Vagina (tissue), 2 donors: ENCODE results near the gene CSMD2. TPM values are rescaled to one million over a fixed set of nuclear protein-coding genes. Genes with fewer than 3 reads are reported as not detected.

Experiments
- DNase-seq, 2 donors: peaks; one replicate each; pipeline ENCODE4 v3.0.0-alpha.2; 2017; ENCODE audit errors: extremely low spot score in 2 of 2
- H3K27ac ChIP-seq: fragments of 200-600 bp; sonication (generic); one replicate; pipeline ENCODE4 v1.5.1; 2019
- H3K27me3 ChIP-seq: fragments of 200-600 bp; sonication (generic); one replicate; pipeline ENCODE4 v1.5.1; 2019
- H3K36me3 ChIP-seq, 2 donors: fragments of 200-600 bp; sonication (generic); one replicate each; pipeline ENCODE4 v1.5.1; 2017 to 2019
- H3K4me1 ChIP-seq: fragments of 200-600 bp; sonication (generic); one replicate; pipeline ENCODE4 v1.5.1; 2019
- H3K4me3 ChIP-seq, 2 donors: fragments of 200-600 bp; sonication (generic); 1 replicate in 1 of 2; 2 replicates in 1 of 2; pipeline ENCODE4 v1.5.1; 2016 to 2019
- H3K9me3 ChIP-seq: fragments of 200-600 bp; sonication (generic); one replicate; pipeline ENCODE4 v1.5.1; 2019
- POLR2A ChIP-seq, 2 donors: fragments of 450-650 bp; IDR thresholded peaks; one replicate each; pipeline ENCODE4 v1.6.1; 2017; ENCODE audit warnings: antibody characterized with exemption in 2 of 2, mild to moderate bottlenecking in 2 of 2, moderate library complexity in 2 of 2
- POLR2AphosphoS5 ChIP-seq, 2 donors: sonication (generic); formaldehyde crosslinking; IDR thresholded peaks; one replicate each; pipeline ENCODE4 v1.9.0; 2017; ENCODE audit warnings: antibody characterized with exemption in 2 of 2, mild to moderate bottlenecking in 2 of 2, low read depth in 1 of 2; ENCODE audit not compliant: insufficient read depth in 1 of 2
- intact Hi-C: fragments of 100-400 bp; cut with DNase I; formaldehyde crosslinking; loops from one replicate; pipeline ENCODE4 v1.15.1; 2023
- total RNA-seq: library from RNA; depleted of rRNA; stranded (reverse); fragments of >200 nt; gene quantifications from one replicate; pipeline ENCODE4 v1.2.3, GENCODE V29; 2016
- TF ChIP-seq, protein P1 (sequence below), 3 experiments: fragments of 450-650 bp in 2 of 3; fragments of 200-600 bp in 1 of 3; sonication (generic) in 1 of 3; IDR thresholded peaks; one replicate each; pipeline ENCODE4 v1.5.1; 2017 to 2019; ENCODE audit warnings: antibody characterized with exemption in 3 of 3, mild to moderate bottlenecking in 2 of 3, moderate library complexity in 2 of 3

CSMD2 gene
- total RNA-seq, 1 donor from 2014 or later = 0.25 TPM

DNA sequence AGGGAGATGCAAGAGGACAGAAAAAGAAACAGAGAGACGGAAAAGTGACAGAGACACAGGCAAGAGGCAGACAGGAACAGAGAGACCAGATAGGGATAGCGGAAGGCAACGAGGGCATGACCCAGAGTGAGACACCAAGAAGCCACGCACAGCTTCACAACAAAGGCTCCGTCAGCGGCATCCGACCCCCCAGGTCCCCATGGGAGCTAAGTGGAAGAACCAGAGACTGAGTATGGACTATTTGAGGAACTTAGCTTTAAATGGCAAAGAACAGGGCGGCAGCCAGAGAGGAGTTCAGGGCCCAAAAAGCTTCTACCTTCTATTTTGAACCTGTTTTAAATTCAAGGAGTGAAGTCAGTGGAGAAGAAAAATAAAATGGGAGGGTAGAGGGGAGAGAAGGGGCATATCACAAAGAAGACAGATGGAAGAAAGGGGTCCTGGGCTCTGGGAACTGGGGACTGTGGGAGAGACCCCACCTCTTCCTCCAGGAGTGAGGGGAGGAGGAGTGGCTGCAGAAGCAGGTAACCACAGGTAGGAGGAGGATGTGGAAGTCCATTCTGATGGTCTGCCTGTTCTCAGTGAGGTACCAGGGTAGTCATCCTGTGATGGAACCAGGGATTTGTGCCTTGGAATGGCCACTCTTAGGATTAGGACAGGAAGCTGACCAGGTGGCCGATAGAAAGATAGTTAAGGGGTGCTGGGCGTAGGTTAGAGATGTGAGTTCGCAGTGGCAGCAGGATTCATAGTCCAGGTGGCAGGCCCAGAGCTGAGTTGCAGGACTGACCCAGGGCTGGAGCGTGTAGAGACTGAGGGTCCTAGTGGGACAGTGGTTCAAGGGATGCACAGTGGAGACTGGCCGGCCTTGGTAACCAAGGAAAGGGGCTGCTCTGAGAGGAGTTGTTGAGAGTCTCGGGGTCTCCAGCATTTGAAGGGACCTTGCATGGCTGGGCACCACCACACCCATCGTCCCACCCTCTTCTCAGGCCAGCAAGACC is 37.7 kb downstream of the CSMD2 start:
- peak; percentile 71 to 81 for DNase-seq
- no peaks in the 10 kb centered on the region for H3K27me3 ChIP-seq
- no peak overlapping the region for H3K27ac ChIP-seq
- intact Hi-C loops = no loop called here
- H3K4me1 ChIP-seq = no peaks in the 10 kb centered on the region
- TF ChIP-seq POLR2A (IDR thresholded peaks at IDR 0.05) (no peak), POLR2AphosphoS5 (IDR thresholded peaks at IDR 0.05; ENCODE audit: insufficient read depth in 1 of 2, low read depth in 1 of 2) (no peak)
- TF ChIP-seq, protein P1, sequence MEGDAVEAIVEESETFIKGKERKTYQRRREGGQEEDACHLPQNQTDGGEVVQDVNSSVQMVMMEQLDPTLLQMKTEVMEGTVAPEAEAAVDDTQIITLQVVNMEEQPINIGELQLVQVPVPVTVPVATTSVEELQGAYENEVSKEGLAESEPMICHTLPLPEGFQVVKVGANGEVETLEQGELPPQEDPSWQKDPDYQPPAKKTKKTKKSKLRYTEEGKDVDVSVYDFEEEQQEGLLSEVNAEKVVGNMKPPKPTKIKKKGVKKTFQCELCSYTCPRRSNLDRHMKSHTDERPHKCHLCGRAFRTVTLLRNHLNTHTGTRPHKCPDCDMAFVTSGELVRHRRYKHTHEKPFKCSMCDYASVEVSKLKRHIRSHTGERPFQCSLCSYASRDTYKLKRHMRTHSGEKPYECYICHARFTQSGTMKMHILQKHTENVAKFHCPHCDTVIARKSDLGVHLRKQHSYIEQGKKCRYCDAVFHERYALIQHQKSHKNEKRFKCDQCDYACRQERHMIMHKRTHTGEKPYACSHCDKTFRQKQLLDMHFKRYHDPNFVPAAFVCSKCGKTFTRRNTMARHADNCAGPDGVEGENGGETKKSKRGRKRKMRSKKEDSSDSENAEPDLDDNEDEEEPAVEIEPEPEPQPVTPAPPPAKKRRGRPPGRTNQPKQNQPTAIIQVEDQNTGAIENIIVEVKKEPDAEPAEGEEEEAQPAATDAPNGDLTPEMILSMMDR (IDR thresholded peaks at IDR 0.05) = no peak
- no peaks in the 10 kb centered on the region for H3K9me3 ChIP-seq
- no peak overlapping the region for H3K4me3 ChIP-seq
- H3K36me3 ChIP-seq = no peaks in the 10 kb centered on the region

DNA sequence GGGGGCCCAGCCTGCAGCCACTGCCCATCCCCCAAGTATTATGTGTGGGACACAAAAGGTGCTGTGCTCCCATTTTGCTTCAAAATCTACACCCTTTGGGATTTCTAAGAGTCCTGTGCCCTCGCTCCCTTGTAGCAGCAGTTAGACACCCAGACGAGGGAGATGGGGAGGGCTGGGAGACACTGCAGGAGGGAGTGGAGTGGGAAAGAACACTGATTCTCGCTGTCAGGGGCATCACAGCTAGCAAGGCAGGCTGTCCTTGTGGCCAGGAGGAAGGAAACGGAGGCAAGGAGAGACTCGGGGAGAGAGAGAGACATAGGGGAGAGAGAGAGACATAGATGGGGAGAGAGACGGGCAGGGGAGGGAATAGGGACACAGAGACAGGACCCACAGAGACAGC is 38.5 kb downstream of the CSMD2 start:
- TF ChIP-seq POLR2AphosphoS5 (IDR thresholded peaks at IDR 0.05; ENCODE audit: insufficient read depth in 1 of 2, low read depth in 1 of 2) (no peak), POLR2A (IDR thresholded peaks at IDR 0.05) (no peak)
- TF ChIP-seq, protein P1 (IDR thresholded peaks at IDR 0.05) = no peak
- Histone ChIP-seq H3K36me3 (no peaks in the 10 kb centered on the region), H3K4me3 (no peak overlapping the region), H3K4me1 (no peaks in the 10 kb centered on the region), H3K27me3 (no peaks in the 10 kb centered on the region), H3K9me3 (no peaks in the 10 kb centered on the region), H3K27ac (no peak overlapping the region)
- peak; percentile 14 to 62 for DNase-seq
- intact Hi-C loops = no loop called here

DNA sequence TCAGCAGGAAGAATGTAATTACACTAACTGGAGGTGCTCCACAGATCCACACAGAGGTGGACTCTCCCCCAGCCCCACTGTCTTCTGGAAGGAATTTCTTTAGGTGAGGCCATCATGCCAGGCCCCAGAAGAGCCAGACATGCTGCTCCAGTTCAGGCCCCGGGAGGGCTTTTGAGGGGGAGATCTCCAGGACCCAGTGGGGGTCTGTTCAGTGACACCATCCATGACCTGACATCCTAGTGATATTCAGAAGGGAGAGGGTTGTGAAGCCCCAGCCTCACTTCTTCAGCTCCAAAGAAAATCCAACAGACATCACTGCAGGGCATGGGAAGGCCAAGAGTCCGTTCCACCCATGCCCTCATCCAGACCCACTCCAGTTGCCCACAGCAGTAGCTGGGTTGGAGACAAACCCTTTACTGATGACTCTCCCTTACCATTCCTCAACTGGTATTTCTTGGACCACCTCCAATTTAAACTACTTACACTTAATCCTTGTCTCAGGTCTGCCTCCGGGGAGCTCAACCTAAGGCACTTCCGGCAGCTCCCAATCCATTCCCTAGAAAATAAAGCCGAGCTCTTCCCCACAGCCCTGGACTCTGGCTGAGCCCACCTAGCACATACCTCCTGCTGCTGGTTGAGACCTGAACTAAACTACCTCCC is 39.2 kb downstream of the CSMD2 start:
- H3K4me3 ChIP-seq = no peak overlapping the region
- TF ChIP-seq, protein P1 (IDR thresholded peaks at IDR 0.05) = no peak
- TF ChIP-seq POLR2AphosphoS5 (IDR thresholded peaks at IDR 0.05; ENCODE audit: insufficient read depth in 1 of 2, low read depth in 1 of 2) = no peak
- no peak for TF ChIP-seq POLR2A (IDR thresholded peaks at IDR 0.05)
- no peaks in the 10 kb centered on the region for H3K9me3 ChIP-seq
- H3K4me1 ChIP-seq = no peaks in the 10 kb centered on the region
- no peak overlapping the region for H3K27ac ChIP-seq
- peak in 1 of 2 donors; percentile 67 for DNase-seq
- H3K36me3 ChIP-seq = no peaks in the 10 kb centered on the region
- intact Hi-C loops = no loop called here
- no peaks in the 10 kb centered on the region for H3K27me3 ChIP-seq

DNA sequence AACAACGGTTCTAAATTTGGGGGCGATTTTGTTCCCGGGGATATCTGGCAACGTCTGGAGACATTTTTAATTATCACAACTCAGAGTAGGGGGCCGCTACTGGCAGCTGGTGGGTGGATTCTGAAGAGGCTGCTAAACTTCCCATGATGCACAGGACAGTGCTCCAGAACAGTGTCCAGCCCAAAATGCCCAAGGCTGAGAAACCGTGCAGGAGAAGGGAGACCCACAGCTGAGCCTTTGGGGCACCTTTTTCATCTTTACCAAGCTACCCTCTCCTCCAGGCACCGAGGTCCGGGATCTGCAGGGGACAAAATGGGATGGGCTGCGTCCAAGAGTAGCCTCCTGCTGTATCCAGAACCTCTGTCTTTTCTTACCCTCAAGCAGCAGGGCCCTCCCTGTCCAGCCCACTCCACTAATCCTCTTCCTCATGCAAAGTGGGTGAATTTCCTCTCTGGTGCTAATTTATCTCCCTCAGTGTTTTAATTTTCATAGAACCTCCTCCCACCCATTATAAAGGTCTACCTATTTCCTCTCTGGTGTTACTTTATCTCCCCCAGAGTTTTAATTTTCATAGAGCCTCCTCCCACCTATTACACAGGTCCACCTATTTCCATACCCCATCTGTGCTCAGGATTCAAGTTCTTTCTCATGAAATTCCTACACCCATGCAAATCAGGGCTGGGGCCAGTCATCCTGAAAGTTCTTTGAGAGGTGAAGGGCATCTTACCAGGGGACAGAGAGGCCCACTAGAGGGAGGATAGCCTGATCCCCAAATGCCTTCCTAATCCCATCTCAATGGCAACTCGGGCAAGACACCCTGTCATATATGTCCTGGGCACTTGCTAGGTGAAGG is 42.7 kb downstream of the CSMD2 start:
- no peaks in the 10 kb centered on the region for H3K9me3 ChIP-seq
- intact Hi-C loops = no loop called here
- H3K36me3 ChIP-seq = no peaks in the 10 kb centered on the region
- no peak for TF ChIP-seq POLR2AphosphoS5 (IDR thresholded peaks at IDR 0.05; ENCODE audit: insufficient read depth in 1 of 2, low read depth in 1 of 2)
- TF ChIP-seq, protein P1 (IDR thresholded peaks at IDR 0.05) = no peak
- TF ChIP-seq POLR2A (IDR thresholded peaks at IDR 0.05) = no peak
- H3K4me1 ChIP-seq = no peaks in the 10 kb centered on the region
- no peaks in the 10 kb centered on the region for H3K27me3 ChIP-seq
- DNase-seq = peak in 1 of 2 donors; percentile 56
- H3K4me3 ChIP-seq = no peak overlapping the region
- no peak overlapping the region for H3K27ac ChIP-seq
